Peyer's patch (tissue), 4 donors: Measurements from ENCODE around the gene MAPK1.

Experiments used
- CTCF ChIP-seq, 6 experiments: fragments of 450-650 bp in 4 of 6; fragments of 200-600 bp in 2 of 6; sonication (generic) in 1 of 6; IDR thresholded peaks; one replicate each; pipeline ENCODE4 v1.5.1; 2017 to 2019; ENCODE audit warnings: antibody characterized with exemption in 6 of 6, mild to moderate bottlenecking in 3 of 6, moderate library complexity in 1 of 6
- POLR2A ChIP-seq, 2 donors: fragments of 450-650 bp; IDR thresholded peaks; one replicate each; pipeline ENCODE4 v1.5.1; 2017; ENCODE audit warnings: antibody characterized with exemption in 2 of 2, mild to moderate bottlenecking in 2 of 2, moderate library complexity in 2 of 2

GRCh38 chr22:21714786-21715185 lies 152.7 kb downstream of the MAPK1 start:
- TF ChIP-seq CTCF (IDR thresholded peaks at IDR 0.05) = no peak
- TF ChIP-seq POLR2A (IDR thresholded peaks at IDR 0.05) = no peak
